Activated CD4-positive, alpha-beta T cell treated with anti-CD3 and anti-CD28 coated beads, Interleukin-2, Interleukin-4, amounts not matched to agents 100 ng/mL and 50 ng/mL, durations not matched to agents 16 hours and 8 hours (primary cell): Measurements from ENCODE around the gene BMS1.
"Not testable (repeated sequence)": the region's sequence is repeated elsewhere in the genome, so short reads cannot be mapped to it uniquely, and the experiment has no call there.

Experiments used
- DNase-seq: peaks from one replicate; pipeline ENCODE4 v3.0.0-alpha.2; 2020; ENCODE audit warnings: low spot score

Gene BMS1

GRCh38 chr10:42865716-42866114 is 83.1 kb downstream of the BMS1 start:
- no peak for DNase-seq

DNA sequence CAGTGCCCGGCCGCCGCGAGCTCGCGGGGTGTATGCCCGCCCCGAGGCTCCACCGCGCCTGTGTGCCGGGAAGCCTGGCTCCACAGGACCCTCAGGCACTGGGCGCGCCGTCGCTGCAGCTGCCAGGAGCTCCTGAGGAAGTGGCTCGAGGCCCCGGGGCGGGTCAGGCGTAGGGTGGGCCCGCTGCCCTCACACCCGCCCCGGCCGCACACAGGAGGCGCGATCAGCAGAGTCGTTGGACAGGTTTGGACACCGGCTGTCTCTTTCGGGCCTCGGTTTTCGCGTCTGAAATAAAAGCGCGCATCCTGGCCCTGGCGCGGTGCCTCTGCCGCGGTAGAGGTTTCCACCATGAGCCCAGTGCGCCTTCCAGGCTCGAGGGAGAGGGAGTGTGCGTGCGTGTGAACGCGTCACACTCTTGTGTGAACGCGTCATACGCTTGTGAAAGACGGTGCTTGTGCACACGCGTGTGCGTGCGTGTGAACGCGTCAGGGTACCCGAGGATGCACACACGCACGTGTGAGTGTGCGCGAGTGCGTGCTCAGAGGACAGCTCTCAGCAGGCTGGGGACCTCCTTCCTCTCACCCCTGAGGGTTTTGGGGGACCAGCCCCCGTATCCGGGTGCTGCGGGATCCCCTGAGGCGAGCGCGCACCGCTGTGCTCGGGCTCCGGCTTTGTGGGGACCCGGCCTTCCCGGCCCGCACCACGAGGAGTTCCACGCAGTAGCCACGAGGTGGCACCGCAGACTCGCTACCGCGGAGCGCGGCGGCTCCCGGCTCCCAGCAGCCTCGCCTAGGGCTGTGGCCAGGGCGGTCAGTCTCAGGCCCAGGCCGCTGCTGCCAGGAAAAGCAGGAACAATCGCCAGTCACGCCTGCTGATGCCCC is 83.8 kb downstream of the BMS1 start:
- DNase-seq, result peak; percentile 54

DNA sequence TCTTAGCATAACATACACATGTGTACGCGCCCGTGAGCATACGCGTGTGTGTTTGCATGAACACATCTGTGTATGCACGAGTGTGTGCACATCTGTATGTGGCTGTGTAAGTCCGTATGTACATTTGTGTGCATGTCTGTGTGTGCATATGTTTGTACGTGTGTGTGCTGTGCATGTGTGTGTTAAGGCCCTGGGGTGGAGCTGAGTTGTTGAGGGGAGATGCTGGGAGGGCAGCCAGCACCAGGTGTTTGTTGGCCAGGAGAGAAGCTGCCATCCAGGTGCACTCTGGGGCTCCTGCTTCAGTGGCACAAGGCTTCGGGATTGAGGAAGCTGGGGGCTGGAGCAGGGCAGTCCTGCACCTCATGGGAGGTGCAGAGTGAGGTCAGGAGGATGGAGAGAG is 85.0 kb downstream of the BMS1 start:
- no peak for DNase-seq

- DNase-seq, result no peak
Observed at GRCh38 chr10:42868530-42868929, 85.9 kb downstream of the BMS1 start.

GRCh38 chr10:42869977-42870350 is 87.4 kb downstream of the BMS1 start:
- DNase-seq, result no peak

GRCh38 chr10:42871138-42871641 is 88.6 kb downstream of the BMS1 start:
- not testable (repeated sequence) for DNase-seq

GRCh38 chr10:42871823-42872222 is 89.2 kb downstream of the BMS1 start:
- DNase-seq, result no peak

GRCh38 chr10:42872865-42873435 is 90.4 kb downstream of the BMS1 start:
- DNase-seq, result no peak

DNA sequence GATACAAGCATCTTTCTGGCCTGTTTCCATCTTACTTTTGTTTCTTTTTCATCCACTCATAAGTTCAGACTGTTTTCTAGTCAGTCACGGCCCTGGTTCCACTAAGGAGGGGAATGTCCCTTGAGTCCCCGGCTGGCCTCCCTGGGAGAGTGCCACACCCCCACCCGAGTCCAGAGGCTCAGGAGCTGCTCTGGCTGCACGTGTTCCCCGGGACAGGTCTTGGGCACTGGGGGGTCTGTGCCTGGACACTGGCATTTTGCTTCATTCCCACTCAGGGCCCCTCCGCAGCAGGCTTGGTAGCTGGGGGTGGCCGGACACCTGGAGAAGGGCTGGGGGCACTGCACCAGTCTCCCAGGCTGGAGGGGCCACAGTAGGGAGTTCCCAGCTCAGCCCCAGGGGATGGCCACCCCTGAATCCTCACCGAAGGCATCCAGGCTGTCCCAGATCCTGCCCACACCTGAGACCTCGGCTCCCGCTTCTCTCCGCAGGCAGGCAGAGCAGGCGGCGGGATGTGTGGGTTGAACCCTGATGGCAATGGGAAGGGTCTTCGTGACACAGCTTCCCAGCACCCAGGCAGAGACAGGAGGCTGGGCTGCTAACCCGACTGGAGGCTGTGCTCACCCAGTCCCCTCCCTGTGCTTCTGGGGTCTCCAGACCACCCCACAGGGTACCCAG is 92.3 kb downstream of the BMS1 start:
- no peak for DNase-seq

GRCh38 chr10:42875388-42875755 is 92.8 kb downstream of the BMS1 start:
- no peak for DNase-seq

DNA sequence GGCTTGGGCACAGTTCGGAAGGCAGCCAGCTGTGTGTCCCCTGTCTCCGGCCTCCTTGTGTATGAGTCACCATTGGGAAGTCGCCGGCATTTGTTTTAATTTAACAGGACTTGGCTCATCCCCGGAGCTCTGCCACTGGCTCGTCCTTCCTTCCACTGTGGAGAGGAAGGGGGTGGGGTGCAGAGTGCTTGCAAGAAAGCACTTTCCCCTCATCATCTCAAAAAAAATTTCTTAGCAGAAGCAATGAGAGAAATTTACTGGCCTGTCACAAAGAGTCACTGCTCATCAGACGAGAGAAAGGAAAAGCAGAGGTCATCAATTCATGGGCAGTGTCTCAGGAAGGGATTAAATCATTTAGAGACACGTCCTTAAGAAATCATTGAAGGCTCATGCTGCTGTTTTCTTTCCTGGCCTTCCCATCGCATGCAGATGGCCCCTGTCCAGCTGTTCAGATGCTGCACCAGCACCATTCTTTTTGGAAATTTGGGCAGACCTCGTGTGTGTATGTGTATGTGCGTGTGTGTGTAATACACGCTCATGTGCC is 93.3 kb downstream of the BMS1 start:
- no peak for DNase-seq

GRCh38 chr10:42876476-42876875 is 93.9 kb downstream of the BMS1 start:
- no peak for DNase-seq

DNA sequence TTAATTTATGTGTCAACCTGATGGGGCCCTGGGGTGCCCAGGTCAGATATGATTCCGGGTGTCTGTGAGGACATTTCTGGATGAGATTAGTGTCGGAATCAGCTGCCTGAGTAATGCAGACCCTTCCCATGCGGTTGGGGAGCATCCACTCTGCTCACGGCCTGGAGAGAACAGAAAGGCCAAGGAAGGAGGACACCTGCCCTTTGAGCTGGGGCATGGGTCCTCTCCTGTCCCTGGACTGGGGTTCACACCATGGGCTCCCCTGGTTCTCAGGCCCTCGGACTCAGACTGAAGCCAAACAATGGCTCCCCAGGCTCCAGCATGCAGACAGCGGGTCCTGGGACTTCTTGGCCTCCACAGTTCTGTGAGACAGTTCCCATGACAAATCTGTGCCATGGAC is 94.3 kb downstream of the BMS1 start:
- DNase-seq, result no peak

GRCh38 chr10:42877496-42878030 is 95.0 kb downstream of the BMS1 start:
- DNase-seq, result no peak

- DNase-seq, result no peak
Observed at GRCh38 chr10:42878134-42878820, 95.7 kb downstream of the BMS1 start.

DNA sequence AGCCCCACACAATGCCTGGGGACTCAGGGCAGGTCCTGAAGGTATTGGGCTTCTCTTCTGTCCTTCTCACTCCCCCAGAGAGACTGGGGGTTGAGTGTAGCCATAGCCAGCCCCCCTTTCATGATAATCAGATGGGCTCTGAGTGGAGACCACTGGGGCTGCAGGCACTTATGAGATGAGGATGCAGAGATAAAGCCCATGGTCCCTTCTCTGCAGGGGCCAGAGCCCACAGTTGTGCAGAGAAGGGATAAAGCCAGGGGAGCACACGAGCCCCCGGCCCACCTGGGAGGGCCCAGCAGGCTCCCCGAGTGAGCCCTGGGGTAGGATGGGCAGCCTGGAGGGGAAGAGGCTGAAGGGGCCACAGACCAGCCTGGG is 96.2 kb downstream of the BMS1 start:
- DNase-seq, result no peak

GRCh38 chr10:42879380-42880254 is 97.0 kb downstream of the BMS1 start:
- no peak for DNase-seq

GRCh38 chr10:42880255-42880620 is 97.6 kb downstream of the BMS1 start:
- DNase-seq, result no peak

GRCh38 chr10:42882597-42882996 is 100.0 kb downstream of the BMS1 start:
- no peak for DNase-seq
